IgD-negative memory B cell (primary cell): ENCODE measurements around the gene DGKD. TPM values are rescaled to one million over a fixed set of nuclear protein-coding genes. Genes with fewer than 3 reads are reported as not detected.

Experiments
- H3K27ac Mint-ChIP-seq, 3 donors: one replicate each; pipeline ENCODE4 v1.8.0; 2020 to 2022; ENCODE audit warnings: mild to moderate bottlenecking in 3 of 3, mixed read lengths in 3 of 3, moderate library complexity in 1 of 3
- H3K27me3 Mint-ChIP-seq: one replicate; pipeline ENCODE4 v1.8.0; 2021; ENCODE audit warnings: mixed read lengths
- H3K36me3 Mint-ChIP-seq: one replicate; pipeline ENCODE4 v1.8.0; 2020; ENCODE audit warnings: mild to moderate bottlenecking, mixed read lengths
- H3K4me1 Mint-ChIP-seq, 3 donors: one replicate each; pipeline ENCODE4 v1.8.0; 2020 to 2022; ENCODE audit warnings: mixed read lengths in 3 of 3, mild to moderate bottlenecking in 1 of 3
- H3K4me3 Mint-ChIP-seq, 4 donors: one replicate each; pipeline ENCODE4 v1.8.0; 2020 to 2022; ENCODE audit warnings: mild to moderate bottlenecking in 4 of 4, mixed read lengths in 4 of 4, moderate library complexity in 3 of 4
- H3K9me3 Mint-ChIP-seq, 3 donors: one replicate each; pipeline ENCODE4 v1.8.0; 2020 to 2021; ENCODE audit warnings: mixed read lengths in 3 of 3, mild to moderate bottlenecking in 1 of 3
- polyA plus RNA-seq: library from polyadenylated mRNA; unstranded; fragments of 300-500 nt; fragmentation: Illumina TruSeq; gene quantifications from one replicate; pipeline ENCODE4 v1.2.3, GENCODE V29; 2021

The DGKD gene
- polyA plus RNA-seq, 1 donor from 2014 or later = 44.9 TPM

- Mint-ChIP-seq H3K4me1 (peaks cover 0 to 3% (median 2%) of the 10 kb centered on the region in 3 donors), H3K36me3 (peaks cover 2% of the 10 kb centered on the region), H3K4me3 (no peak overlapping the region), H3K27me3 (no peaks in the 10 kb centered on the region), H3K9me3 (no peaks in the 10 kb centered on the region), H3K27ac (peak overlapping the region in 2 of 3 donors; percentile 31 to 60)
Measured at GRCh38 chr2:233480490-233481202, 126.4 kb downstream of the DGKD start.

- Mint-ChIP-seq H3K4me3 (no peak overlapping the region), H3K27ac (peak overlapping the region; percentile 31 to 78 (median 60)), H3K27me3 (no peaks in the 10 kb centered on the region), H3K4me1 (peaks cover 0 to 4% (median 3%) of the 10 kb centered on the region in 3 donors), H3K9me3 (no peaks in the 10 kb centered on the region), H3K36me3 (peaks cover 3% of the 10 kb centered on the region)
Measured at GRCh38 chr2:233481368-233482142, 127.3 kb downstream of the DGKD start.

- Mint-ChIP-seq H3K27ac (peak overlapping the region in 1 of 3 donors; percentile 51), H3K9me3 (no peaks in the 10 kb centered on the region), H3K4me3 (no peak overlapping the region), H3K4me1 (peaks cover 0 to 4% (median 3%) of the 10 kb centered on the region in 3 donors), H3K36me3 (peaks cover 3% of the 10 kb centered on the region), H3K27me3 (no peaks in the 10 kb centered on the region)
Measured at GRCh38 chr2:233482616-233483015, 128.3 kb downstream of the DGKD start.

- Mint-ChIP-seq H3K4me3 (no peak overlapping the region), H3K36me3 (peaks cover 6% of the 10 kb centered on the region), H3K9me3 (no peaks in the 10 kb centered on the region), H3K4me1 (peaks cover 0 to 3% (median 2%) of the 10 kb centered on the region in 3 donors), H3K27ac (no peak overlapping the region), H3K27me3 (no peaks in the 10 kb centered on the region)
Measured at GRCh38 chr2:233485726-233486125, 131.4 kb downstream of the DGKD start.

- H3K27ac Mint-ChIP-seq = peak overlapping the region in 1 of 3 donors; percentile 27
- peaks cover 0 to 3% (median 2%) of the 10 kb centered on the region in 3 donors for H3K4me1 Mint-ChIP-seq
- H3K27me3 Mint-ChIP-seq = no peaks in the 10 kb centered on the region
- H3K4me3 Mint-ChIP-seq = peak overlapping the region in 1 of 4 donors; percentile 55
- peaks cover 6% of the 10 kb centered on the region for H3K36me3 Mint-ChIP-seq
- H3K9me3 Mint-ChIP-seq = no peaks in the 10 kb centered on the region
Measured at GRCh38 chr2:233486357-233486756, 132.1 kb downstream of the DGKD start.

GRCh38 chr2:233486778-233487552 lies 132.7 kb downstream of the DGKD start:
- no peak overlapping the region for H3K27ac Mint-ChIP-seq
- H3K4me1 Mint-ChIP-seq = peaks cover 0 to 3% (median 2%) of the 10 kb centered on the region in 3 donors
- H3K9me3 Mint-ChIP-seq = no peaks in the 10 kb centered on the region
- no peaks in the 10 kb centered on the region for H3K27me3 Mint-ChIP-seq
- peak overlapping the region in 1 of 4 donors; percentile 55 for H3K4me3 Mint-ChIP-seq
- H3K36me3 Mint-ChIP-seq = peaks cover 6% of the 10 kb centered on the region

- Mint-ChIP-seq H3K36me3 (peaks cover 8% of the 10 kb centered on the region), H3K9me3 (no peaks in the 10 kb centered on the region), H3K4me3 (no peak overlapping the region), H3K27me3 (no peaks in the 10 kb centered on the region), H3K27ac (no peak overlapping the region), H3K4me1 (peaks cover 0 to 2% (median 2%) of the 10 kb centered on the region in 3 donors)
Measured at GRCh38 chr2:233487748-233488345, 133.6 kb downstream of the DGKD start.

GRCh38 chr2:233489143-233489542 lies 134.8 kb downstream of the DGKD start:
- Mint-ChIP-seq H3K27ac (peak overlapping the region in 1 of 3 donors; percentile 76), H3K9me3 (no peaks in the 10 kb centered on the region), H3K4me1 (peaks cover 0 to 2% (median 0%) of the 10 kb centered on the region in 3 donors), H3K4me3 (no peak overlapping the region), H3K27me3 (no peaks in the 10 kb centered on the region), H3K36me3 (peaks cover 9% of the 10 kb centered on the region)

GRCh38 chr2:233489666-233490065 lies 135.4 kb downstream of the DGKD start:
- peak overlapping the region in 1 of 3 donors; percentile 76 for H3K27ac Mint-ChIP-seq
- H3K9me3 Mint-ChIP-seq = no peaks in the 10 kb centered on the region
- no peak overlapping the region for H3K4me3 Mint-ChIP-seq
- peaks cover 9% of the 10 kb centered on the region for H3K36me3 Mint-ChIP-seq
- H3K27me3 Mint-ChIP-seq = no peaks in the 10 kb centered on the region
- peaks cover 0 to 2% (median 0%) of the 10 kb centered on the region in 3 donors for H3K4me1 Mint-ChIP-seq

- H3K4me3 Mint-ChIP-seq = no peak overlapping the region
- H3K9me3 Mint-ChIP-seq = no peaks in the 10 kb centered on the region
- H3K4me1 Mint-ChIP-seq = peaks cover 0 to 2% (median 2%) of the 10 kb centered on the region in 3 donors
- peaks cover 9% of the 10 kb centered on the region for H3K36me3 Mint-ChIP-seq
- H3K27ac Mint-ChIP-seq = no peak overlapping the region
- H3K27me3 Mint-ChIP-seq = no peaks in the 10 kb centered on the region
Measured at GRCh38 chr2:233490831-233491230, 136.5 kb downstream of the DGKD start.

- Mint-ChIP-seq H3K4me1 (peaks cover 0 to 4% (median 2%) of the 10 kb centered on the region in 3 donors), H3K9me3 (no peaks in the 10 kb centered on the region), H3K27me3 (no peaks in the 10 kb centered on the region), H3K4me3 (no peak overlapping the region), H3K27ac (no peak overlapping the region), H3K36me3 (peaks cover 10% of the 10 kb centered on the region)
Measured at GRCh38 chr2:233491326-233491725, 137.0 kb downstream of the DGKD start.

GRCh38 chr2:233492078-233492477 lies 137.8 kb downstream of the DGKD start:
- Mint-ChIP-seq H3K4me1 (peaks cover under 1 to 8% (median 1%) of the 10 kb centered on the region in 3 donors), H3K9me3 (no peaks in the 10 kb centered on the region), H3K36me3 (peaks cover 10% of the 10 kb centered on the region), H3K4me3 (no peak overlapping the region), H3K27ac (no peak overlapping the region), H3K27me3 (no peaks in the 10 kb centered on the region)

GRCh38 chr2:233492751-233493150 lies 138.5 kb downstream of the DGKD start:
- no peaks in the 10 kb centered on the region for H3K9me3 Mint-ChIP-seq
- no peak overlapping the region for H3K27ac Mint-ChIP-seq
- peaks cover 15% of the 10 kb centered on the region for H3K36me3 Mint-ChIP-seq
- no peak overlapping the region for H3K4me3 Mint-ChIP-seq
- H3K27me3 Mint-ChIP-seq = no peaks in the 10 kb centered on the region
- H3K4me1 Mint-ChIP-seq = peaks cover 1 to 11% (median 6%) of the 10 kb centered on the region in 3 donors
